ENCODE results near the gene CSK.

DNA sequence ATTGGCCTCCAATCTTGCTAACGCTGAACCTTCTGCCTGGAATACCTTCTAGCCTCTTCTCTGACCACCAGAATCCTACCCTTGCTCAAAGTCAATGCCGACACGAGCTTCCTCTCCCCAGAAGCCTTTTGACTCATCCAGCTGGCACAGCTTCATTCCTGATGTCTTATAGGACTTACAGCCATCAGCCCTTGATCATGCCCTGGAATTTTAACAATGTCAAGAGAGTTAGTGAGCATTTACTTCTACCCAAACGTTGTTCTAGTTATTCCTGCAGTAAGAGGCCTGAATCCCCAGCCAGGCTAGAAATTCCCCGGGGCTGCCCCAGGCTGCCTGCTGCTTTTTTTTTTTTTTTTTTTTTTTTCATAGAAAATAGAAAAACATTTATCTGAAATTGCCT, 29.3 kb upstream of the CSK start:
- TF ChIP-seq, protein P1, sequence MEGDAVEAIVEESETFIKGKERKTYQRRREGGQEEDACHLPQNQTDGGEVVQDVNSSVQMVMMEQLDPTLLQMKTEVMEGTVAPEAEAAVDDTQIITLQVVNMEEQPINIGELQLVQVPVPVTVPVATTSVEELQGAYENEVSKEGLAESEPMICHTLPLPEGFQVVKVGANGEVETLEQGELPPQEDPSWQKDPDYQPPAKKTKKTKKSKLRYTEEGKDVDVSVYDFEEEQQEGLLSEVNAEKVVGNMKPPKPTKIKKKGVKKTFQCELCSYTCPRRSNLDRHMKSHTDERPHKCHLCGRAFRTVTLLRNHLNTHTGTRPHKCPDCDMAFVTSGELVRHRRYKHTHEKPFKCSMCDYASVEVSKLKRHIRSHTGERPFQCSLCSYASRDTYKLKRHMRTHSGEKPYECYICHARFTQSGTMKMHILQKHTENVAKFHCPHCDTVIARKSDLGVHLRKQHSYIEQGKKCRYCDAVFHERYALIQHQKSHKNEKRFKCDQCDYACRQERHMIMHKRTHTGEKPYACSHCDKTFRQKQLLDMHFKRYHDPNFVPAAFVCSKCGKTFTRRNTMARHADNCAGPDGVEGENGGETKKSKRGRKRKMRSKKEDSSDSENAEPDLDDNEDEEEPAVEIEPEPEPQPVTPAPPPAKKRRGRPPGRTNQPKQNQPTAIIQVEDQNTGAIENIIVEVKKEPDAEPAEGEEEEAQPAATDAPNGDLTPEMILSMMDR (IDR thresholded peaks at IDR 0.05) = no peak
- no peak for TF ChIP-seq EP300 (IDR thresholded peaks at IDR 0.05)
- TF ChIP-seq POLR2A (IDR thresholded peaks at IDR 0.05) = no peak
